GM12892 (cell line): ENCODE results near the gene PRR33.
A peak's percentile ranks its signal among the peaks of the same experiment; 100 is the strongest.

Experiments used
- DNase-seq: peaks from one replicate; pipeline ENCODE4 v3.0.0; 2011; ENCODE audit not compliant: insufficient read length
- FAIRE-seq: peaks from 2 replicates; lab custom pipeline; 2011; peaks lifted over from hg19 to GRCh38; lab: Jason Lieb, UNC
- POLR2A ChIP-seq: IDR thresholded peaks from 2 replicates; pipeline ENCODE4 v1.6.1; 2011; ENCODE audit warnings: low read depth, low read length, control low read depth
- POLR2AphosphoS5 ChIP-seq: IDR thresholded peaks from 2 replicates; pipeline ENCODE4 v1.6.1; 2011; ENCODE audit warnings: low read depth, low read length, control low read depth
- TAF1 ChIP-seq: IDR thresholded peaks from 2 replicates; pipeline ENCODE4 v1.6.1; 2011; ENCODE audit warnings: low read depth, mild to moderate bottlenecking, control low read depth, low read length, borderline replicate concordance

PRR33 gene

DNA sequence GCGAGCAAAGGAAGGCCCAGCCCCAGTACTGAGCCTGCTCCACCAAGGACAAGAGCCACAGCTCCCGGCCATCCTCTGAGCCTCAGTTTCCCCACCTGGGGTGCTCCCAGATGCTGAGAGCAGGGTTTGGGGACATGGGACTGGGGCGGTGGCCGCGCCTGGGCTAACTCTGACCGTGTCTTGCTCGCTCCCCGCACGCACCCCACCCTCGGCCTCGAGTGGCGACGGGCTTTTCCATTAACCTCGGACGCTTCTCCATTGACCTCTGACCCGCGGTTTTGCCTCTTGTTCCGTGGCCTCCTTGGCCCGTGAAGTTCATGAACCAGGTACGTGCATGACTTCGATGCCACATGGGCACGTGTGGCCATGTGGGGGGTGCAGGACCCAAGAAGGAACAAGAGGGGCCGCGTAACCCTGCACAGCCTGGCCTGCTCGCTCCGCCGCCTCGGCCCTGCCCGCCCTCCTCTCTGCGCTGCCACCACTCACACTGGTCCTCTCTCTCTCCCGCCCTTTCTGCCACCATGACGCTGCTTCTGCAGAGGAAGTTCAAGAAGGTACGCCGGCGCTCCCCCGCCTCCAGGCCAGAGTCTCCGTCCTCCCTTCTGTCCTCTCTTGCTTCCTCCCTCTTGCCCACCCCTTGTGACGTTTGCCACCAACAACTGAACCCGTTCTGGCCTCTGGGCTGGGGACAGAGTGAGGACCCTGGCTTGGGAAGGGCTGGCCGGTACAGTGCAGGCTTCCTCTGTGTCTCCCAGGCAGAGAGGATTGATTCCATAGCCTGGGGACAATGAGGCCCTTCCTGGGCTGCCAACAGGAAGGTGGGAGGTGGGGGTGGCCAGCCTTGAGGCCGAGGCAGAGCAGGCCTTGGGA is 34.7 kb upstream of the PRR33 start:
- no peak for FAIRE-seq
- no peak for DNase-seq
- TF ChIP-seq POLR2AphosphoS5 (no peak), POLR2A (no peak), TAF1 (no peak)

DNA sequence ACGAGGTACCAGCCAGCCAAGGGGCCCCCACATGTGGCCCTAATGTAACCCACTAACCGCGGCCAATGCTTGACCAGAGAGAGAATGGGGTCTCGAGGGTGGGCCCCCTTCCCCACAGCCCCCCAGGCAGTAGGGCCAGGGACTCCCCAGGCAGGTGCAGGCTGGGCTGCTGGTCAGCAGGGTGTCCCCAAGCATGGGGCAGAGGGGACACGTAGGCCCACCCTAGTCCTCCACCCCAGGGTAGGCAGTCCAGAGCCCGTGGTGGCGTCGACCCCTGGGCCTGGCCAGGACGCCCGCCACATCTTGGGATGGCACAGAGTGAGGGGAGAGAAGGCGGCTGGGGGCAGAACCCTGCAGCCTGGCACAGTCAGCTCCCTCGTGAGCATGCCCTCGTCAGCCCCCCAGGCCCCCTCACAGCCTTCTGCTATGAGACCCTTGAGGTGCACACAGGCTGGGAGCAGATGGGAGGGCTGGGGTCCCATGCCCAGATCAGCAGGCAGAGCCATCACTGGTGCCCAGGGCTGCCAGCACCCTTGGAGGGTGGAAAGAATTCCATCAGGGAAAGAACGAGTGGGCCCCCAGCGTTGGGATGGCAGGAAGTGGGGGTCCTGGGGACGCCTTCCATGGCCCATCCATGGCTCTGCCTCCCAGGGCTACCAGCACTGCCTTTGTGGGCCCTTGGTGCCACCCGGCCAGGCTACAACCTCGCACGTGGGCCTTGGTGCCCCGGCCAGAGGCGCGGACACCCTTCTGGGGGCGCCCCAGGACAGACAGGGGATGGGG is 33.9 kb upstream of the PRR33 start:
- no peak for TF ChIP-seq POLR2A
- no peak for TF ChIP-seq POLR2AphosphoS5
- TF ChIP-seq TAF1 = no peak
- no peak for FAIRE-seq
- DNase-seq = no peak

DNA sequence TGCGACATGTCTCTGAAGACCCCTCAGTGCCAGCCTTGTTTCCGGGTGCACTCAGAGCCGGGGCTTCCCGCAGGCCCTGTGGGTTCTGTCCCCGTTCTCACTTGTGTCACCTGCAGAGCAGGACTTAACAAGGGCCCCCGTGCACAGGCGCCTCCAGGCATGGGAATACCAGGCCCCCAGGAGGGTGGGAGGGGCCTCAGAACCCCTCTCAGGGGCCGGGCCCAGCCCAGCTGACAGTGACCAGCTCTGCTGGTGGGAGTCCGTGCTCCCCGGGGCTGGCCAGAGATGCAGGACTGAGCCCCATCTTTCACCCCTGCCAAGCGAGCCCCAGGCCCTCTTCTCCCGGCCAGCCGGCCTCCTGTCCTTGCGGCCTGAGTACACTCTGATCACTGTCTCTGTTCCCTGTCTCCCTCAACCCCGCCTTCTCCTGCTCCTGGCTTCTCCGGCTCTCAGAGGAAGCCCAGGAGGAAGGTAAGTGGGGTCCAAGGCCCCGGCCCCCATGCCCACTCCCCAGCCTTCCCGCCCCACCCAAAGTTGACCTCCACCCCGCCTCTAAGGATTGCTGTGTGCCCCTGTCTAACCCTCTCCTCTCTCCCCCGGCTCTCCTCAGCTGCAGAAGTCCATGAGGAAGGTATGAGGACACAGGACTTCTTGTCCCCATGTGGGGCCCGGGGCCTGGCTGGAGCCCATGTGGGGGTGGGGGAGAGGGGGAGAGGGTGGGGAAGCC is 33.1 kb upstream of the PRR33 start:
- TF ChIP-seq TAF1 (no peak), POLR2AphosphoS5 (no peak), POLR2A (no peak)
- FAIRE-seq = no peak
- no peak for DNase-seq

DNA sequence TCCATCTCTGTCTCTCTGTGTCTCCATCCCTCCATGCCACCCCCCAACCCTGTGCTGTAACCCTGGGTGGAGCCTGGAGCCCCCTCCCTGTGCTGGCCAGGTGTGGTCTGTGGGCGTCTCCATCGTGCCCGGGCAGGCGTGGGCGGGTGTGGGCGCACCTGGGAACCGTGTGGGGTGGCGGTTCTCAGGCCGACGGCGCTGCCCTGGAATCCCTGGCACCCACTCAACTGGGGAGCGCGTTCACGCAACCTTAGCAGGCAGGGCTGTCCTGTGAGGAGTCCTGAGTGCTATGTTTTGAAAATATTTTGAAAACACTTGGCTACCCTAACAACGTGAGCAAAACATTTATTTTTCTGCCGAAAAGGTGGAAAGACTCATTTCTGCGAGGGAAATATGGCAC is 32.5 kb upstream of the PRR33 start:
- FAIRE-seq = no peak
- DNase-seq = no peak
- TF ChIP-seq POLR2AphosphoS5 (no peak), TAF1 (no peak), POLR2A (no peak)

DNA sequence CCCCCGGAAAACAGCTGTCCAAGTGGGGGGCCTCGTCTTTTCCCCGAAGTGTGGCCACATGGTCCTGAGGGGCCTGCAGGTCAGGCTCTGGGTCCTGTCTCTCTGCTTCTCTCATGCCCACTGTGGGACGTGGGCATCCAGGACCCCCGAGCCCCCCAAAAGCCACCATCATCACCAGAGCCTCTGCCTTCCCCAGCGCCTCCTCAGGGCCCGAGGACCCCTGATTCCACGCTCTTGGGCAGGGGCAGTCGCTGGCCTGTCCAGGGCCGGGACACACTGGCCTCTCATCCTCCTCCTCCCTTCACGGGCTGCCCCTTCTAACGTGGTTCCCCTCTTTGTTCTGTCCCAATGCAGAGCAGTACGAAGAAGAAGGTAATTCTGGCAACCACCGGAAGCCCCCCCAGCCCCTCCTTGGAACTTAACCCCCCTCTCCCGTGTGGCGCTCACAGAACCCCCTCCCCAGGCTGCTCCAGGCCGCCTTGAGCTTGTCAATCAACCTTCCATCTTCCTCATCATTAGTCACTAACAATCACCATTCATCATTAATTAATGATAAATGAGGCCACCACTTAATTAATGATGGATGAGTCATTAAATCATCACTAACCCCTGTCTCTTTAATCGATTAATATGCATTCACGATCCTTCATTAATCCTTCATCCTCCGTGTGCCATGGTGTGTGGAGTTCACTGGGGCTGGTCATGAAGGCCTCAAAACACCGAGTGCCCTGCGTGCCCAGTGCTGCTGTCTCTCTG is 31.7 kb upstream of the PRR33 start:
- TF ChIP-seq POLR2AphosphoS5 = no peak
- no peak for TF ChIP-seq TAF1
- no peak for TF ChIP-seq POLR2A
- FAIRE-seq (no peak), DNase-seq (no peak)

DNA sequence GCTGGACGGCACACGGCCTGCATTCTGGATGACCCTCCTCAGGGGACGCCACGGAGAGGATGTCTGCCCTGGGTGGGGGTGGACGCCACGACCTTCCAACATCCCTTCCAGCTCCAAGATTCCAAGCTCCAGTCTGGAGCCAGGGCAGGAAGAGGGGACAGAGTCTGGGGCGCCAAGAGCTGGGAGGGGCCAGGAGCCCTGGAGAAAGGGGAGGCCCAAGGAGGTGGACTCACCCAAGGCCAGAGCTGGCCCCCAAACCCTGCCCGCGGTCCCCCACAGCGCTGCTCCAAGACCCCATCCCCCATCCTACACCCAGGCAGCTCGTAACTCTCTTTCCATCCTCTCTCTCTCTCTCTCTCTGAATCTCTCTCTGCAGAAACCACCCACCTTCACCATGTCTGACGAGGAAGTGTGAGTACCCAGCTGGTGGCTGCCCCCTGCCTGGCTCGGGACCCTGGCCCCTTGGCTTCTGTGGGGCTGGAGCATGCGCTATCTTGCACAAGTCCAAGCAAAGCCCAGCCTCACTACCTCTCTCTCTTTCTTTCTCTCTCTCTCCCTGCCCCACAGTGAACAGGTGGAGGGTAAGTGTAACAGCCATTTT is 30.9 kb upstream of the PRR33 start:
- DNase-seq (no peak), FAIRE-seq (no peak)
- TF ChIP-seq TAF1 = no peak
- TF ChIP-seq POLR2A = no peak
- no peak for TF ChIP-seq POLR2AphosphoS5

DNA sequence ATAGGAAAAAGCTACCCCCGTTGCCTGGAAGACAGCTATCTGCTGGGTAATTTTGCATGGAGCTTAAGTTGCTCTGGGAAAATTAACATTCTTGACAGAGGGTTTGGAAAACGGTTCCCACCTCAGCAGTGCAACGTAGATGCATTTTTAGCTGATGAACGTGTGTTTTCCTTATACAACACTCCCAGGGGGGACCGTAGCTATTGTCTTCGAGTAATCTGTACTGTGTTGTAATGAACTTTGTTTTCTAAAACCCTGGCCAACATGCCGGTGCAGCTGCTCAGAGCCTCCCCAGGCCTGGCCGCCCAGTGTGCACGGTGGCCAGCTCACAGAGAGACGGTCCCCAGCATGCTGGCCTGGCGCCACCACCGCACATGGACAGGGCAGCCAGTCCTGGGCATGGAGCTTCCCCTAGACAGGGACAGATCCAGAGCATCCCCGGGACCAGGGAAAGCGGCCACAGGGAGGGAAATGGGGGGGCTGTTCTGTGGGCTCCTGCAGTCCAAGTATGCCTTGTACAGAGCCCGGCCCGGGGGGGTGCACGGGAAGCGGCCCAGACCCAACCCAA is 30.0 kb upstream of the PRR33 start:
- TF ChIP-seq TAF1 (no peak), POLR2A (no peak), POLR2AphosphoS5 (no peak)
- FAIRE-seq (no peak), DNase-seq (no peak)

DNA sequence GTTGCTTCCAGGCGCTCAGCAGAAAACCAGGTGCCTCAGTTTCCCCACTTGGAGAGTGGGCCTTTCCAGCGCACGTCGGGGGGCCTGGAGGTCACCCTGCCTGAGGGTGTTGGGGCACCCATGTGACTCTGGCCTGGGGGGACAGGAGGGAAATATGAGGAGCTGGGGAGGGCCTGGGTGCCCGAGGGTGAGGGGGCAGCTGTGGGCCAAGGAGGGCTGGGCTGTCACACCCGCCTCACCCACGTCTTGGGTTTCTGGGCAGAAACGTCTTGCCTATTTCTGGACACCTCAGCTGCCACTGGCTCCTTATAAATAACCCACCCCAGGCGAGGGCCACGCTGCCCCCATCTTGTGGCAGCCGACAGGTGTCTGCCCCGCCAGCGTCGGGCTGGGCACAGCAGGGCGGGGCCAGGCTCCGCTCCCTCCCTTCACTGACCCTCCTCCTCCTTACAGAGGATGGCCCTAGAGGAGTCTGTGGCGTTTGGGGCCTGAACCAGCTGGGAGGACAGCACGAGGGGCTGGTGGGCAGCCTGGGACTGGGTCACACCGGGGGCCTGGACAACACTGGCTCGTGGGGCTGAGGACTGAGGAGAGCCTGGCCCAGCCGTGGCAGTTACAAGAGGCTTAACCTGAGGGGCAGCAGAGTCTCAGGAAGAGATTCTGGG is 29.3 kb upstream of the PRR33 start:
- FAIRE-seq = no peak

DNA sequence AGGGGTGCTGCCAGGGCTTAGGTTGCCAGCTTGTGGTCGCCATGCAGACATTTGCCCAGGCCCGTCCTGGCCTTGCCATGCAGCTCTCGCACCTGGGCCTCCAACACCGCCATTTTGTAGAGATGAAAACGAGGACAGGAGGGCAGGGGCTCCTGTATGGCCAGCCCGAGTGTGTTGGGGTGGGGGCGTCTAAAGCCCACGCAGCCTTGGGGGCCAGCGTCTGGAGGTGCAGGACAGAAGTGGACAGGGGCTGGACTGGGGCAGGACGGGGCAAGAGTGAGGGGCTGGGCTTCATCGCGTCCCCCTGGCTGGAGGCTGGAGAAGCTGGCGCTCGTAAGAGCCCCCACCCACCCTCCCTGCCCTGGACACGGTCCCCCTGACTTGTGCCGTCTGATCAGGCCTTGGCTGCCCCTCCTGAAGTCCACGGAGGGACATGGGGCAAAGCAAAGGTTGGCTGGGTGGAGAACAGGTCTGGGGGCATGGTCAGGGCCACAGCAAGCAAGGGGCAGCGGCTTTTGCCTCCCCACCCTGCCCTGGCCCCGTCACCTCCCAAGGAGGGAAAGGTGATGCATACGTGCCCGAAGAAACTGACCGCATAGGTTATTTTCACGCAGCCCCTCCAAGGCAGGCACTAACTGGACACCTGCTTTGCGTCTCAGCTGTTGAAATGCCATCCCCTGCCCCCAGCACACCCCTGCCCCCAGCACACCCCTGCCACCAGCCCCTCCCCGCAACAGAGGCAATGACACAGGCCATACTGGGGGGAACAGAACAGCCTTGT is 28.6 kb upstream of the PRR33 start:
- FAIRE-seq = no peak
- TF ChIP-seq TAF1 = no peak
- DNase-seq = no peak

More for the DNA sequence above, 29.3 kb upstream of the PRR33 start:
- peak; percentile 29 for DNase-seq
- TF ChIP-seq TAF1 (no peak), POLR2A (no peak), POLR2AphosphoS5 (no peak)
